ENCODE results near the gene GPATCH1.
"Not testable (repeated sequence)": the region's sequence is repeated elsewhere in the genome, so short reads cannot be mapped to it uniquely, and the experiment has no call there.

GPATCH1 gene

GRCh38 chr19:33158365-33158764 is 77.4 kb downstream of the GPATCH1 start:
- no peak for DNase-seq (ENCODE audit: low read depth)

GRCh38 chr19:33159149-33159548 is 78.2 kb downstream of the GPATCH1 start:
- no peak for DNase-seq (ENCODE audit: low read depth)

DNA sequence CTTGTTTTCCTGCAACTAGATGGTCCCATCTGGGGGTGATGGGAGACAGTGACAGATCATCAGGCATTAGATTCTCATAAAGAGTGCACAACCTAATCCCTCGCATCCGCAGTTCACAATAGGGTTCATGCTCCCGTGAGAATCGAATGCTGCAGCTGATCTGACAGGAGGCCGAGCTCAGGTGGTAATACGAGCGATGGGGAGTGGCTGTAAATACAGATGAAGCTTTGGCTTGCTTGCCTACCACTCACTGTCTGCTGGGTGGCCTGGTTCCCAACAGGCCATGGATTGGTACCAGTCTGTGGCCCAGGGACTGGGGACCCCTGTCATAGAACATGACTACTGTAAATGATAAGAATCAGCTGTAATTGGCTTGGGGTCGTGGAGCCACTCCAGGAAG is 78.9 kb downstream of the GPATCH1 start:
- DNase-seq (ENCODE audit: low read depth), result no peak

GRCh38 chr19:33161201-33161600 is 80.2 kb downstream of the GPATCH1 start:
- DNase-seq (ENCODE audit: low read depth), result no peak

- no peak for DNase-seq (ENCODE audit: low read depth)
Measured at GRCh38 chr19:33163481-33163880, 82.5 kb downstream of the GPATCH1 start.

DNA sequence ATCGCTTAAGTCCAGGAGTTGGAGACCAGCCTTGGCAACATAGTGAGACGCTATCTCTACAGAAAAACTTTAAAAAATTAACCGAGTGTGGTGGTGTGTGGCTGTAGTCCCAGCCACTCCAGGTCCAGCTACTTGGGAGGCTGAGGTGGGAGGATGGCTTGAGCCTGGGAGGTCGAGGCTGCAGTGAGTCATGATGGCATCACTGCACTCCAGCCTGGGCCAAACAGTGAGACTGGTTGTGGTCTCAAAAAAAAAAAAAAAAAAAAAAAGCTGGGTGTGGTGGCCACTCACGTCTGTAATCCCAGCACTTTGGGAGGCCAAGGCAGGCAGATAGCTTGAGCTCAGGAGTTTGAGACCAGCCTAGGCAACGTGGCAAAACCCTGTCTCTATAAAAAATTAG is 85.1 kb downstream of the GPATCH1 start:
- not testable (repeated sequence) for DNase-seq (ENCODE audit: low read depth)

GRCh38 chr19:33167438-33167837 is 86.5 kb downstream of the GPATCH1 start:
- DNase-seq (ENCODE audit: low read depth), result no peak

DNA sequence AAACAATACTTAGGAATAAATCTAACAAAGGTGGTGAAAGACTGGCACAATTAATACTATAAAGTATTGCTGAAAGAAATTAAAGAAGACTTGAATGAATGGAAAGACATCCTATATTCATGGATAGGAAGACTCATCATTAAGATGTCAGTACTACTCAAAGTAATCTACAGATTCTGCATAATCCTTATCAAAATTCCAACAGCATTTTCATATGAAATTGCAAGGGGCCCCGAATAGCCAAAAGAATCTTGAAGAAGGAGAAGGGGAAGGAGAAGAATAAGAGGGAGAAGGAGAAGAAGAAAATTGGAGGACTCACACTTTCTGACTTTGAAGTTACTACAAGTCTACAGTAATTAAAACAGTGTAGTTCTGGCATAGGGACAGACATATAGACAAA is 87.5 kb downstream of the GPATCH1 start:
- DNase-seq (ENCODE audit: low read depth), result no peak

- DNase-seq (ENCODE audit: low read depth), result no peak
Measured at GRCh38 chr19:33171222-33171795, 90.3 kb downstream of the GPATCH1 start.

DNA sequence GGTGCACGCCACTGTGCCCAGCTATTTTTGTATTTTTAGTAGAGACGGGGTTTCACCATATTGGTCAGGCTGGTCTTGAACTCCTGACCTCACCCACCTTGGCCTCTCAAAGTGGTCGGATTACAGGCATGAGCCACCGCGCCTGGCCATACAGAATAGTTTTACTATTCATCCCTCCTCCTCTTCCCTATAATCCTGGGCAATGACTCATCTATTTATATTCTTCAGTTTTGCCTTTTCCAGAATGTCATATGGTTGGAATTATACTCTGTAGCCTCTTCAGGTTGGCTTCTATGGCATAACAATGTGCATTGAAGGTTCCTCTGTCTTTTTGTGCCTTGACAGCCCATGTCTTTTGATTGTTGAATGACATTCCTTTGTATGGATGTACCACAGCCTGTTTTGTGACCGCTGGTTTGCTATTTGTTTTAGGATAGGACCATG is 91.0 kb downstream of the GPATCH1 start:
- no peak for DNase-seq (ENCODE audit: low read depth)

GRCh38 chr19:33174186-33174585 is 93.2 kb downstream of the GPATCH1 start:
- DNase-seq (ENCODE audit: low read depth), result no peak

DNA sequence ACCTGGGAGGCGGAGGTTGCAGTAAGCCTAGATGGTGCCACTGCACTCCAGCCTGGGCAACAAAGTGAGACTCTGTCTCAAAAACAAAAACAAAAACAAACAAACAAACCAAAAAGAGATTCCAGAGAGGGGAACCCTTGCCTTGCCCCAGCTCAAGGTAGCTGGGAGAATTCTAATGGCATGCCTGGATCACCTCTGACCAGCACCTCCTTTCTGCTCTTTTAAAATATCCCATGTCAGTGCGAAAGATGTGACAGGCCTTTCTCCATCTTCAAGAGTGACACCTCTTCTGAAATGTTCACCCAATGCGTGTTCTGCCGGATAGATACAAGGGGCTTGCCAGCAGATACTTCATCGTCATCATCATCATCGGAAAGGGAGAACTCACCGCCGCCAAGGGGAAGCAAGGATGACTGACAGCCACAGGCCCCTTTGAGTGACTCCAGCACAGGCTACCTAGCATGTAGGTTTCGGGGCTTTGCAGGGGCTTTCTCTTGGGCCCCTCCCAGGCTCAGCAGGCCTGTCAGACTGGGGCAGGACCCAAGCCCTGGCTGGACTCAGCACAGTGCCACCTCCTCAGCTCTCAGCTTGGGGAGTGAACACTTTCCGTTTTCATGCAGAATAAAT is 94.3 kb downstream of the GPATCH1 start:
- no peak for DNase-seq (ENCODE audit: low read depth)

DNA sequence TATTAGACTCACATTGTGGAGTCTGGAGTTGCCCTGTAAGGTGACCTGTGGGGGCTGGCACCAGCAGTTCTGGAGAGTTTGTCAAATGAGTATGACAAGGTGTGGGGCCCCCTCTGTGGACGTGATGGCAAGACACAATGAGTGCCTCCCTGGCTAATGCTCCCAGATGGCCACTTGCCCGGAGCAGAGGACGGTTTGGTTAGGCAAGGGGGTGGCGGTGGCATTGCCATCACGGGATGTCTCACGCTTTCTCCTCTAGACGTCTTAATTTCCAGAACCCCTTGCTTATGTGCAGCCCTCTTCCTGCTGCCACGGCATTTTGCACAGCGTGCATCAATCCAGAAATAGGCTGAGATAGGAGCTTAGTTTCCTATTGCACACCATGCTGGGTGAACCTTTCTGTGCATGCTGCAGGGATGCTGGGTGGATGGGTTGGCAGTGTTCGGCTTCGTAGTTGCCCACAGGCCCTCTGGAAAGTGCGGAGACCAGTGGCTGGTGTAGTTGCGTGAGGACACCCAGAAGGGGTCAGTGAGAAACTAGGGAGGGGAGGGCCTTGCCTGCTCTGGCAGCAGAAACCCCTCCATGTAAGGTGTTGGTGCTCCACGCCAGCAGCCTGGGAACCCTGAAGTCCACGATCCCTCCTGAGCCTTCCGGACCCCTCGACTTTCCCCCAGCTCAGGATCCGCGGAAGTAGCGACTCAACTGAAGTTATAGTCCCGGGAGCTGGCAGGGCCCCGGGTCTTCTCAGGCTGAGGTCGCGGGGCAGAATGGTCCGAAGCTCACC is 95.1 kb downstream of the GPATCH1 start:
- no peak for DNase-seq (ENCODE audit: low read depth)

DNA sequence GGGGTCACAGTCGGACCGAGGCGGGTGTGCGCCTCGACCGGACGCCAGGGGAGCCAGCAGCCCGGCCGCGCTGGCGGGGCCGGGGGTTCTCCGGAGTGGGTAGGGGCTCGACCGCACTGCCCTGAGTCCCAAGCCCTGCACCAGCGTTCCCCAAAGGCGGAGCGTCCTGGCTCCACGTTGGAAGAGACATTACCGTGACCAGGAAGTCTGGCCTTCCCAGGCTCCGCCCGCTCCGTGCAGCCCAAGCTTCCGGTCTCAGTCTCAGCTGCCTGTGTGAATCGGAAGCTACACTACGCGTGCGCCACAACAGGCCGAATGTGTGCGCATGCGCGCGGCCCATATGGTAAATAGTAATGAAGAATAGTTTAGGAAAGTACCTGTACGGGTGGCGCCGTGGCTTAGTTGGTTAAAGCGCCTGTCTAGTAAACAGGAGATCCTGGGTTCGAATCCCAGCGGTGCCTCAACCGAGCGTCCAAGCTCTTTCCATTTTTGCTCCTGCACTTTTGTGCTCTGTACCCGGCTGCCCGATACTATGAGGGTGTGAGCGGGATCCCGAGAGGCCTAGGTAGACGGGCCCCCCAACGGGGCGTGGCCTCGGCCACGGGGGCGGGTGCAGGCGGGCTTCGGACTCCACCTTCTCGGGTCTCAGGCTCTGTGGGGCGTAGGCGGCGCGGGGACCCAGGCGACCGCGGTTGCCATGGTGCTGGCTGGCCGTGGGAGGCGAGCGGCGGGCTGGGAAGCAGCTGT is 95.9 kb downstream of the GPATCH1 start:
- peak; percentile 88 for DNase-seq (ENCODE audit: low read depth)

DNA sequence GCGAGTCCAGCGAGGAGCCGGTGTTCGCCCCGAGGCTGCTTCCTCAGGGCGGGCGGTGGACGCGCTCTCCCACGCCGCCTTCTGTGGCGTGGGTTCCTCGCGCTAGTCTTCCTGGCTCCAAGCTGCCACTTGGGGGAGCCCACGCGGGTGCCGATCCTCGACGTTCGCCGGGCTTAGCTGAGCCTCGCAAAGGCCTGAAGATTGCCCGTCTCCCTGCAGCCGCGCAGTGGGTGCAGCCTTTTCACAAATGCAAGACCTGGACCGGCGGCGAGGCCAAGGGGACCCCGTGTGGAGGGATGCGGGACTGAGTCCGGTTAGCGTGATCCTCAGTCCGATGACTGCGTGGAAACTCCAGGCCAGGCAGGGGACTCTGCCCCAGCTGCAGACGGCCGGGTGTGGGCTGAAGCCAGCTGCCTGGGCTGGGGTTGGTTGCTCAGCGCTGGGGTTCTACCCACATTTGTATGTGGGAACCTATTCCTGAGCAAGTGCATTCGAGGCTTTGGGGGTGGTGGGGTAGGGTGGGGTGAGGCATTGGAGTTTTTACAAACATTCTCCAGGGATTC is 96.5 kb downstream of the GPATCH1 start:
- DNase-seq (ENCODE audit: low read depth), result no peak

All from T-helper 22 cell (primary cell).